ENCODE measurements around the gene TMEM63A. TPM values are rescaled to one million over a fixed set of nuclear protein-coding genes. Genes with fewer than 3 reads are reported as not detected.

Gene TMEM63A
- total RNA-seq, 1 experiment from 2014 or later = 91.7 TPM

GRCh38 chr1:225914947-225915346, 32.8 kb upstream of the TMEM63A start (continued):
- TF ChIP-seq JAZF1 (CRISPR knock-in tag; IDR thresholded peaks at IDR 0.05) (no peak), ZSCAN18 (CRISPR knock-in tag; IDR thresholded peaks at IDR 0.05) (no peak), PREB (CRISPR knock-in tag; IDR thresholded peaks at IDR 0.05; ENCODE audit: borderline replicate concordance) (no peak)

GRCh38 chr1:225914391-225914790, 32.2 kb upstream of the TMEM63A start:
- Mint-ChIP-seq H3K27me3 (ENCODE audit: low read depth) (peaks cover 9% of the 10 kb centered on the region), H3K36me3 (peaks cover 18% of the 10 kb centered on the region), H3K4me3 (no peak overlapping the region), H3K27ac (no peak overlapping the region), H3K9me3 (no peaks in the 10 kb centered on the region), H3K4me1 (peaks cover 33% of the 10 kb centered on the region)
- DNase-seq (ENCODE audit: low spot score) (no peak), ATAC-seq (no peak)
- POLR2A ChIA-PET = no interaction called here
- CTCF ChIA-PET = interaction anchor here (1.2 to 1.4 kb wide), 2 partner anchors 73 to 439 kb away, joined by 3 to 6 read pairs; no protein-coding TSS in a partner anchor
- TF ChIP-seq KAT7 (CRISPR knock-in tag; IDR thresholded peaks at IDR 0.05; ENCODE audit: borderline replicate concordance) (no peak), ATF1 (CRISPR knock-in tag; IDR thresholded peaks at IDR 0.05) (no peak), PRDM15 (CRISPR knock-in tag; IDR thresholded peaks at IDR 0.05) (no peak), SMAD4 (CRISPR knock-in tag; IDR thresholded peaks at IDR 0.05) (no peak), CREM (CRISPR knock-in tag; IDR thresholded peaks at IDR 0.05) (no peak), ZNF121 (CRISPR knock-in tag; IDR thresholded peaks at IDR 0.05) (0 out of 2 replicates have a peak, but pooled peaks have one; percentile 40)

- ATAC-seq (peak; percentile 82), DNase-seq (ENCODE audit: low spot score) (peak; percentile 84)
- POLR2A ChIA-PET = interaction anchor here (1.1 to 1.4 kb wide), 3 partner anchors 29 to 134 kb away, joined by 4 to 6 read pairs (median 5); partner anchors contain the start of genes SRP9 and TMEM63A
- CTCF ChIA-PET = interaction anchor here (0.6 to 5.1 kb wide), 34 partner anchors 9 to 494 kb away, joined by 3 to 94 read pairs (median 4); partner anchors contain the start of genes LEFTY1, LEFTY2, PYCR2 and SRP9
- H3K36me3 Mint-ChIP-seq = no peaks in the 10 kb centered on the region
- no peak overlapping the region for H3K27ac Mint-ChIP-seq
- H3K27me3 Mint-ChIP-seq (ENCODE audit: low read depth) = peaks cover 12% of the 10 kb centered on the region
- H3K4me1 Mint-ChIP-seq = peaks cover 43% of the 10 kb centered on the region
- H3K4me3 Mint-ChIP-seq = no peak overlapping the region
- H3K9me3 Mint-ChIP-seq = no peaks in the 10 kb centered on the region
- peak; percentile 59; the same call in 1 of the 2 replicates for TF ChIP-seq ZNF423 (CRISPR knock-in tag; IDR thresholded peaks at IDR 0.05)
- TF ChIP-seq NR3C1 (CRISPR knock-in tag; conservative IDR thresholded peaks at IDR 0.05; ENCODE audit: low read depth) = 0 out of 2 replicates have a peak, but pooled peaks have one; percentile 46
- no peak for TF ChIP-seq ZNF512 (CRISPR knock-in tag; IDR thresholded peaks at IDR 0.05; ENCODE audit: borderline replicate concordance)
- TF ChIP-seq USF2 (CRISPR knock-in tag; IDR thresholded peaks at IDR 0.05) = peak; percentile 6; the same call in 1 of the 2 replicates
- no peak for TF ChIP-seq FOXP1 (CRISPR knock-in tag; IDR thresholded peaks at IDR 0.05; ENCODE audit: borderline replicate concordance)
- no peak for TF ChIP-seq GTF2I (CRISPR knock-in tag; conservative IDR thresholded peaks at IDR 0.05)
- peak; percentile 77; the same call in 1 of the 2 replicates for TF ChIP-seq TP53 (CRISPR knock-in tag; IDR thresholded peaks at IDR 0.05)
- TF ChIP-seq ZBTB21 (CRISPR knock-in tag; IDR thresholded peaks at IDR 0.05; ENCODE audit: borderline replicate concordance) = no peak
- TF ChIP-seq CREM (CRISPR knock-in tag; IDR thresholded peaks at IDR 0.05) = 0 out of 2 replicates have a peak, but pooled peaks have one; percentile 17
- TF ChIP-seq ZNF138 (CRISPR knock-in tag; conservative IDR thresholded peaks at IDR 0.05) = 0 out of 2 replicates have a peak, but pooled peaks have one; percentile 64
- no peak for TF ChIP-seq OVOL2 (CRISPR knock-in tag; IDR thresholded peaks at IDR 0.05; ENCODE audit: borderline replicate concordance)
- TF ChIP-seq MAX (CRISPR knock-in tag; IDR thresholded peaks at IDR 0.05) = peak; percentile 62
- no peak for TF ChIP-seq TCF7 (CRISPR knock-in tag; IDR thresholded peaks at IDR 0.05; ENCODE audit: low read depth)
These were observed 29.3 kb upstream of the TMEM63A start for GRCh38 chr1:225911191-225912130.
